ENCODE results near the gene MGMT. TPM values are rescaled to one million over a fixed set of nuclear protein-coding genes. Genes with fewer than 3 reads are reported as not detected.

MGMT gene
- total RNA-seq, 1 experiment from 2014 or later = 21.2 TPM

DNA sequence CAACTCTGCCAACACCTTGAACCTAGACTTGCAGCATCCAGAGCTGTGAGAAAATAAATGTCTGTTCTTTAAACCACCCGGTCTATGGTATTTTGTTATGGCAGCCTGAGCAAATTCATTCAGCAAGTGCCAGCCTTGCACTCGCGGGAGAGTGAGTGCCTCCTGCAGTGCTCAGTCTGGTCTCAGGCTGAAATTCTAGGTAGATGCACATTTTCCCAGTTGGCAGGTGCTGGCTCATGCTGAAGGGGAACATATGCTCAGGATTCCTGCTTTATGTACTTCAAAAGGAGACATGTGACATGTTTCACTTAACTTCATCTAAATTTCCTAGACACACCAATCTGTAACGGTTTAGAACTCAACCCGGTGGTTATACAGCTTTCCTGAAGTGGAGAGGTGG is 170.8 kb downstream of the MGMT start:
- H3K4me1 ChIP-seq (replicated peaks; ENCODE audit: insufficient read depth) = peaks cover 6% of the 10 kb centered on the region
- no peaks in the 10 kb centered on the region for H3K79me2 ChIP-seq (ENCODE audit: low read depth)
- ChIA-PET POLR2A (ENCODE audit: unreplicated experiment) (no interaction called here), CTCF (no interaction called here)
- no peak overlapping the region for H3K27ac ChIP-seq
- H3K9me2 ChIP-seq (ENCODE audit: insufficient read depth) = no peaks in the 10 kb centered on the region
- H3K36me3 ChIP-seq (ENCODE audit: low read depth) = no peaks in the 10 kb centered on the region
- no peaks in the 10 kb centered on the region for H4K20me1 ChIP-seq (ENCODE audit: insufficient read depth)
- no peak overlapping the region for H3K4me3 ChIP-seq
- TF ChIP-seq CTCF (conservative IDR thresholded peaks at IDR 0.05) (no peak), EZH2 (IDR thresholded peaks at IDR 0.05; ENCODE audit: low read depth) (no peak)
- no peak overlapping the region for H2AFZ ChIP-seq
- no peak overlapping the region for H3K4me2 ChIP-seq
- intact Hi-C loops (cut with micrococcal nuclease; ENCODE audit: unreplicated experiment) = no loop called here
- no peaks in the 10 kb centered on the region for H3K27me3 ChIP-seq (ENCODE audit: insufficient read depth, low read depth)
- BruUV-seq (replicated peaks) = no TSS peak
- H3K9me3 ChIP-seq (ENCODE audit: insufficient read depth, low read depth) = no peaks in the 10 kb centered on the region
- DNase-seq = no peak
- H3F3A ChIP-seq (ENCODE audit: insufficient read depth, low read depth) = no peaks in the 10 kb centered on the region

DNA sequence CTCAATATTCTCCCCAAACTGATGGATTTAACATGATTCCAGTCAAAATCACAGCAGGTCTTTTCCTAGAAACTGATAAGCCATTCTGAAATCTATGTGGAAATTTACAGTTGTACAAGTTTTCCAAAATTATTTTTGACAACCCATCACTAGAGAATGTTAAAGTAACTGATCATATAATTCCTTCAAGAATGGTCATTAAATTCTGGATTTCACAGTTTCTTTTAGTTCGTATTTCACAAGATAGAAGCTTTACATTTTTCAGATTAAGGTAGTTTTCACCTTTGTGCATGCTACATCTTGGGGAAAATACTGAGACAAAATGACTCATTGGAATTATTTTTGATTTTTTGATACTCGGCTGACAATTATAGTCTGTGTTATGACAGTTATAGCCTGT is 174.3 kb downstream of the MGMT start:
- Histone ChIP-seq H3F3A (ENCODE audit: insufficient read depth, low read depth) (no peaks in the 10 kb centered on the region), H3K4me1 (replicated peaks; ENCODE audit: insufficient read depth) (peaks cover 9% of the 10 kb centered on the region), H3K9me2 (ENCODE audit: insufficient read depth) (no peaks in the 10 kb centered on the region), H3K27me3 (ENCODE audit: insufficient read depth, low read depth) (no peaks in the 10 kb centered on the region), H3K27ac (no peak overlapping the region), H3K4me2 (no peak overlapping the region), H3K4me3 (no peak overlapping the region), H4K20me1 (ENCODE audit: insufficient read depth) (no peaks in the 10 kb centered on the region), H2AFZ (no peak overlapping the region), H3K79me2 (ENCODE audit: low read depth) (no peaks in the 10 kb centered on the region), H3K9me3 (ENCODE audit: insufficient read depth, low read depth) (no peaks in the 10 kb centered on the region), H3K36me3 (ENCODE audit: low read depth) (no peaks in the 10 kb centered on the region)
- ChIA-PET CTCF (no interaction called here), POLR2A (ENCODE audit: unreplicated experiment) (no interaction called here)
- intact Hi-C loops (cut with micrococcal nuclease; ENCODE audit: unreplicated experiment) = no loop called here
- no peak for TF ChIP-seq EZH2 (IDR thresholded peaks at IDR 0.05; ENCODE audit: low read depth)
- TF ChIP-seq CTCF (conservative IDR thresholded peaks at IDR 0.05) = no peak
- no peak for DNase-seq
- no TSS peak for BruUV-seq (replicated peaks)

DNA sequence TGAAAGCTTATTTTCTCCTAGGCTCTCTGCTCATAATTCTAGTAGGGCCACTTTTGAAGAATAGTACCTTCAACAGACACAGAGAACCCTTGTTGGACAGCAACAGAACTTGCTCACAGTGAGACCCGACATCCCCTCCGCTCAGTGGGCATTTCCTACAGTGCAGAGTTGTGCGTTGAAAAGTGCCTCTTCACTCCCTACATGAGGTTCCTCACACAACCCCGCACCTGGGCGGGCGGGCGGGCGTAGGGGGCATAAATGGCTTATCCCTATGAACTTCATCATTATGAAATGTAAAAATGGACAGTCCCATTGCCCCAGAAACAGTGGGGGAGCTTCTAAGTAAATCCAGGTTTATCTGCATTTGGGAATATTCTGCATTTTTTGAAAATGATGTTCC is 174.9 kb downstream of the MGMT start:
- H3K27ac ChIP-seq = no peak overlapping the region
- no TSS peak for BruUV-seq (replicated peaks)
- no peaks in the 10 kb centered on the region for H4K20me1 ChIP-seq (ENCODE audit: insufficient read depth)
- ChIA-PET CTCF (no interaction called here), POLR2A (ENCODE audit: unreplicated experiment) (no interaction called here)
- no peaks in the 10 kb centered on the region for H3K9me2 ChIP-seq (ENCODE audit: insufficient read depth)
- H3K4me2 ChIP-seq = no peak overlapping the region
- no peaks in the 10 kb centered on the region for H3K9me3 ChIP-seq (ENCODE audit: insufficient read depth, low read depth)
- H3K79me2 ChIP-seq (ENCODE audit: low read depth) = no peaks in the 10 kb centered on the region
- TF ChIP-seq CTCF (conservative IDR thresholded peaks at IDR 0.05) = no peak
- no peak for TF ChIP-seq EZH2 (IDR thresholded peaks at IDR 0.05; ENCODE audit: low read depth)
- no peaks in the 10 kb centered on the region for H3F3A ChIP-seq (ENCODE audit: insufficient read depth, low read depth)
- DNase-seq = no peak
- H3K36me3 ChIP-seq (ENCODE audit: low read depth) = no peaks in the 10 kb centered on the region
- H3K4me1 ChIP-seq (replicated peaks; ENCODE audit: insufficient read depth) = peaks cover 9% of the 10 kb centered on the region
- no peak overlapping the region for H3K4me3 ChIP-seq
- intact Hi-C loops (cut with micrococcal nuclease; ENCODE audit: unreplicated experiment) = no loop called here
- H3K27me3 ChIP-seq (ENCODE audit: insufficient read depth, low read depth) = no peaks in the 10 kb centered on the region
- no peak overlapping the region for H2AFZ ChIP-seq

Measured in PC-9 (cell line).